DMS114 treated with DMSO at 0.1 percent for 48 hours (cell line): ENCODE results near the gene LRP1B.

ENCODE experiments used
- DNase-seq: peaks from one replicate; lab custom pipeline; 2025; ENCODE audit not compliant: unreplicated experiment; lab: John Stamatoyannopoulos, UW

The LRP1B gene

GRCh38 chr2:141058556-141058955, 1072.3 kb downstream of the LRP1B start:
- no peak for DNase-seq

- no peak for DNase-seq
These were observed 1075.3 kb downstream of the LRP1B start for GRCh38 chr2:141055531-141055930.

GRCh38 chr2:141048951-141049350, 1081.9 kb downstream of the LRP1B start:
- DNase-seq: no peak

- DNase-seq: no peak
These were observed 1089.5 kb downstream of the LRP1B start for GRCh38 chr2:141041281-141041680.

GRCh38 chr2:141038341-141038740, 1092.5 kb downstream of the LRP1B start:
- DNase-seq: no peak

- DNase-seq: no peak
These were observed 1093.5 kb downstream of the LRP1B start for GRCh38 chr2:141037361-141037760.

- DNase-seq: no peak
These were observed 1094.9 kb downstream of the LRP1B start for GRCh38 chr2:141035846-141036420.

- DNase-seq: no peak
These were observed 1101.3 kb downstream of the LRP1B start for GRCh38 chr2:141029428-141030078.

GRCh38 chr2:141027221-141027620, 1103.6 kb downstream of the LRP1B start:
- no peak for DNase-seq

- DNase-seq: no peak
These were observed 1109.2 kb downstream of the LRP1B start for GRCh38 chr2:141021611-141022010.

DNA sequence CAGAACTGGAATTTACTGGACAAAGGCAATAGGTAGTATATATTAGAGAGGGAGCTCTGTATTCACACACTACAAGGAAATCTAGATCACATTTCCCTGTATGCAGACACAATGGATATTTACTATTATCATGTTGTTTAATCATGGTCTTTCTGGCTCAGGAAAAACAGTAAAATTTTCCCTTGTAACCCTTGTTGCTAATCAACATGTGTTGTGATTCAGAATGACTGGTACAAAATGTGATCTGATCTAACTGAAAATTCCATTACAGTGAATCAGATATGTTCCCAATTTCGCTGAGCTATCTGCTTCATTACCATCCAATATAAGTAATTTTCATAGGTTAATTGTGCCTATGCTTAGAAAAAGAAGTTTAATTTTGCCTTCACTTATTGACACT, 1109.7 kb downstream of the LRP1B start:
- no peak for DNase-seq

DNA sequence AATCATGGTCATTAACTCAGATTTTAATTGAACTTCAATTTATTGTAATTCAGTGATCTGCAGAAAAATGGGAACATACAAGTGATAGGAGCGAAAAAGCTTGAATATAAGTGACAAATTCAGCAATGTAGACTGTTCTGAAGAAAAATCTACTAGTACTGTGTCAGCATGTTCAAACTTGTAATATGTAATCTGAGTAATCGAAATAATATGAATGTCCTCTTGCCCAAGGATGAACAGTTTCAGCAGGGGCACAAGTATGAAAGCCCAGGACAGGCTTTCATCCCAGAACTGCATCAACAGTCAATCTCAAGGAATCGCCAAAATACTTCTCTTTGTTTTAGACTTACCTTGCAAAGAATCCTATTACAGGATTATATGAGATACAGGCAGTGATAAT, 1110.5 kb downstream of the LRP1B start:
- no peak for DNase-seq

GRCh38 chr2:141015341-141016047, 1115.3 kb downstream of the LRP1B start:
- no peak for DNase-seq

DNA sequence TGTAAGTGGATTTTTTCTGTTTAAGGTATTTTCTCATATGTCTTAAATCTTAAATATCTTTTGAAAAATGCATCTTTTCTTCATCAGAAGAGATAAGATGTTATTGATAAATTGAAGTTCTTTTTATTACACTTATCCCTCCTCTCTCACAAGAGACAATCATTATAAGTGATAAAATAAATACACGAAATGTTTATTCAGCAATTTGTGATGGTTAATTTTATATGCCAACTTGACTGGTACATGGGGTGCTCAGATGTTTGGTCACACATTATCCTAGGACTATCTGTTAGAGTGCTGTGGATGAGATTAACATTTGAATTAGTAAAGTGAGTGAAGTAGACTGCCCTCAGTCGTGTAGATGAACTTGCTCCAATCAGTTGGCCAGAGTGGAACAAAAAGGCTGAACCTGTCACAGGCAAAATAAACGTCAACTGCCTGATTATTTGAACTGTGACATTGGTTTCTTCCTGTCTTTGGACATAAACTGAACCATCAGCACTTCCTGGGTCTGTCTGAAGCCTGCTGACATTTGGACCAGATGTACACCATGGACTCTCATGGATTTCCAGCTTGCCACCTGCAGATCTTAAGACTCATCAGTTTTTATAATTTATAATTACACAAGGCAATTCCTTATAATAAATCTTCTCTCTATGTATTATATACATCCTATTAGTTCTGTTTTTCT, 1126.7 kb downstream of the LRP1B start:
- no peak for DNase-seq

DNA sequence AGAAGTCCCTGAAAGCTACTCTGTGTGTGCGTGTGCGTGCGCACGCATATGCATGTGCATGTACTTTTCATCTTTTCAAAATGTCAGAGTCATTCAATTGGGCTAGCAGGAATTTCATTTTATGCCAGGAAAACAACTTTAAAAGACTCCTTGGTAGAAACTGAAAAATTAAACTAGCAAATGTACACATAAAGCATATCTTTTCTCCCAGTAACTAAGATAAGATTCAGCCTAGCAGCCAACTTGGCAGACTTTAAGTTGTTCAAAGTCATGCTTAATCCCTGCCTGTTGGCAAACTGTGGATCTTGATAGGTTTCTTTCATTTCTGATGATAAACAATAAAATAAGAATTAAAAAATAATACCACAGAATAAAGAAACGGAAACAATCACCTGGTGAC, 1129.1 kb downstream of the LRP1B start:
- DNase-seq: no peak

DNA sequence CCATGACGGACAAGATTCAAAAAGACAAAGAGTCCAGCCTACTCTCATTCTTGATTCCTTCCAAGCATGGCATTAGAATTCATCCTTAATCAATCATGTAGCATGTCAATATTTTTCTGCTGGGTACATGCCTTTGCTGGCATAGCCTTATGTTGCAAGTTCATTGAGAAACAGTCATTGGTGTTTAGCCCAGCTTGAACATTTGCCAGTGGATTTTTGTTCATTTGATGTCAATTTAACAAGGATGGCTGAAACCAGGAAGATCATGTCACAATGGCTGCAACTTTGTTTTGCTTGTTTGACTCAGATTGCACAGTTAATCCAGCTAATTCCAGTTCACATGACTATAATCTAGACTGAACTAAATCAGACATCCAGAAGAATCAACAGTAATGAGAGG, 1132.2 kb downstream of the LRP1B start:
- DNase-seq: no peak

GRCh38 chr2:140998017-140998416, 1132.8 kb downstream of the LRP1B start:
- DNase-seq: no peak

GRCh38 chr2:140994856-140995255, 1136.0 kb downstream of the LRP1B start:
- no peak for DNase-seq

- DNase-seq: no peak
These were observed 1140.4 kb downstream of the LRP1B start for GRCh38 chr2:140990416-140990815.

DNA sequence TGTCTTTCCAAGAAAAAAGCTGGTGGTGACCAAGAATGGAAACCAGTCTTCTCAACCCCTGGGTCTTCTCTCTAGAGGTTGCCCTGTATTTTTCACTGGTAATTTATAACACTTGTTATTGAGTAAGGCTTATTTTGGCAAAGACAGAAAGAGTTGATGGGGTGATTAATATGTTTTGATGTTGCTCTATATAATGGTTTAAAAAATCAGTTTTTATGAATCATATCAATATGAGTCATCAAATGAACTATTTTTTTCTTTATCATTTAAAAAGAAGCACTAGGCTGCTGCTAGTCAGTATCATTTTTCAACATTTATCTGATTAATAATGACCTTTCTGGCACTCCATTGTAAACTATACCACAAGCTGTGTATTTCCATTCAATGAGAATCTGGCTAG, 1142.2 kb downstream of the LRP1B start:
- no peak for DNase-seq

DNA sequence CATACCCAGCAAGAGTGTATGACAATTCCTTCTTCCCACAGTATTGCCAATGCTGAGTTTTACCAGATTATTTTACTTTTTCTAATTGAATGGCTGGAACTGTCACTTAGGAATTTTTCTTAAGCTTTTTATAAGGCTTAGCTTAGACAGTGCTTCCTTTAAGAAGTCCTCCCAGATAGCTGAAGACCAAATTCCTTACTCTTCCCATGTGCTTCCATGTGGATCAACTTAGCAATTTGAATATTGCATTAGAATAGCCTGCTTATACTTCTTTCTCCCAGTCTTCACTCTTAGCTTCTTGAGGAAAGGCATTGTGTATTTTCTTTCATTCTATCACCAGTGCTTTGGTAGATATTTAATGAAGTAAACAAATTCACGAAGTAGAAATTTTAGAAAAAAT, 1144.4 kb downstream of the LRP1B start:
- no peak for DNase-seq

DNA sequence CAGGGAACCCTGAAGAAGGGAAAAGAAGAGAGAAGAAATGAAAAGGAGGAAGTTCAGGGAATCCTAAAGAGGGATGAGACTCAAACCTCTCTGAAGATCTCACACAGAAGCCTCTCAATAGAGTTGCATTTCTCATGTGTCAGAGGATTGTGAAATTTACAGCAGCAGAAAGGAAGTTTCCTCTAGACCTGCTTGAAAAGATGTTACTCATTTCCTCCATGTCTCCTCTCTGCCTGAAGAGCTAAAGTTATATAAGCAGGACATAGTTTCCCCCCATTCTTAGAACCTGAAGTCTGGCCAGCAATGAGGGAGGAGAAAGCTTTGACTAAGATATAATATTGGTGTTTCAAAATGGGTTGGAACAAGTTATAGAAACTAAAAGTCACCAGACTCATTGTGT, 1155.6 kb downstream of the LRP1B start:
- DNase-seq: no peak
